Measurements from ENCODE around the gene DUSP1. TPM values are rescaled to one million over a fixed set of nuclear protein-coding genes. Genes with fewer than 3 reads are reported as not detected.

DUSP1 gene
- polyA plus RNA-seq, 1 experiment, result 432 TPM

DNA sequence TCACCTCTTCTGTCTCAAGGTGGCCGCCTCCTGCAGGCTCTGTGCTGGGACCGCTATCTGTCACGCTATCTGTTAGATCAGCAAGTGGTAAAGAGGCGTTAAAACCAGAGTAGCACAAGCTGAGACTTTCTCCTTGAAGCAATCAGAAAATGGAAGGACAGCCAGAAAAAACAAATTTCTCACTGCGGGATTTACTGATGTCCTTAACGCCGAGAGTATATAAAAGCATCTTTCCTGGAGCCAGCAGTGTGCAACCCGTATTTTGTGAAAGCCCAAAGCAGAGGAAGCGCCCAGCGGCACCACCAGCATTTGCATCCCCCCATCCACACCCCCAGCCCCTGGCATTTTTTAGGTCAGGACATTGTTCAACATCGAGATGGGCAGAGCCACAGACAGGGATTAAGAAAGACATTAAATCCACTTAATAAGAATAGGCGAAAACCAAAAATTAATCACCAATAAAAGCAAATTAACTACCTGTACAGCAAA, 48.6 kb downstream of the DUSP1 start:
- POLR2A ChIA-PET, result interaction anchor here (1.6 kb wide), 1 partner anchor 10 kb away, joined by 3 read pairs; no protein-coding TSS in a partner anchor
- DNase-seq (ENCODE audit: low read depth), result no peak
- CTCF ChIA-PET, result interaction anchor here (0.7 to 2.0 kb wide), 3 partner anchors 11 to 55 kb away, joined by 3 to 8 read pairs (median 3); no protein-coding TSS in a partner anchor
- no peaks in the 10 kb centered on the region for H3K36me3 ChIP-seq (ENCODE audit: control insufficient read depth, insufficient read depth, low read length)
- H3K27me3 ChIP-seq (ENCODE audit: control insufficient read depth, insufficient read depth, low read length), result no peaks in the 10 kb centered on the region
- H3K4me3 ChIP-seq (ENCODE audit: low read depth, low read length), result no peak overlapping the region
- TF ChIP-seq, protein P1, sequence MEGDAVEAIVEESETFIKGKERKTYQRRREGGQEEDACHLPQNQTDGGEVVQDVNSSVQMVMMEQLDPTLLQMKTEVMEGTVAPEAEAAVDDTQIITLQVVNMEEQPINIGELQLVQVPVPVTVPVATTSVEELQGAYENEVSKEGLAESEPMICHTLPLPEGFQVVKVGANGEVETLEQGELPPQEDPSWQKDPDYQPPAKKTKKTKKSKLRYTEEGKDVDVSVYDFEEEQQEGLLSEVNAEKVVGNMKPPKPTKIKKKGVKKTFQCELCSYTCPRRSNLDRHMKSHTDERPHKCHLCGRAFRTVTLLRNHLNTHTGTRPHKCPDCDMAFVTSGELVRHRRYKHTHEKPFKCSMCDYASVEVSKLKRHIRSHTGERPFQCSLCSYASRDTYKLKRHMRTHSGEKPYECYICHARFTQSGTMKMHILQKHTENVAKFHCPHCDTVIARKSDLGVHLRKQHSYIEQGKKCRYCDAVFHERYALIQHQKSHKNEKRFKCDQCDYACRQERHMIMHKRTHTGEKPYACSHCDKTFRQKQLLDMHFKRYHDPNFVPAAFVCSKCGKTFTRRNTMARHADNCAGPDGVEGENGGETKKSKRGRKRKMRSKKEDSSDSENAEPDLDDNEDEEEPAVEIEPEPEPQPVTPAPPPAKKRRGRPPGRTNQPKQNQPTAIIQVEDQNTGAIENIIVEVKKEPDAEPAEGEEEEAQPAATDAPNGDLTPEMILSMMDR (IDR thresholded peaks at IDR 0.05; ENCODE audit: insufficient read depth, low read depth, low read length), result no peak

DNA sequence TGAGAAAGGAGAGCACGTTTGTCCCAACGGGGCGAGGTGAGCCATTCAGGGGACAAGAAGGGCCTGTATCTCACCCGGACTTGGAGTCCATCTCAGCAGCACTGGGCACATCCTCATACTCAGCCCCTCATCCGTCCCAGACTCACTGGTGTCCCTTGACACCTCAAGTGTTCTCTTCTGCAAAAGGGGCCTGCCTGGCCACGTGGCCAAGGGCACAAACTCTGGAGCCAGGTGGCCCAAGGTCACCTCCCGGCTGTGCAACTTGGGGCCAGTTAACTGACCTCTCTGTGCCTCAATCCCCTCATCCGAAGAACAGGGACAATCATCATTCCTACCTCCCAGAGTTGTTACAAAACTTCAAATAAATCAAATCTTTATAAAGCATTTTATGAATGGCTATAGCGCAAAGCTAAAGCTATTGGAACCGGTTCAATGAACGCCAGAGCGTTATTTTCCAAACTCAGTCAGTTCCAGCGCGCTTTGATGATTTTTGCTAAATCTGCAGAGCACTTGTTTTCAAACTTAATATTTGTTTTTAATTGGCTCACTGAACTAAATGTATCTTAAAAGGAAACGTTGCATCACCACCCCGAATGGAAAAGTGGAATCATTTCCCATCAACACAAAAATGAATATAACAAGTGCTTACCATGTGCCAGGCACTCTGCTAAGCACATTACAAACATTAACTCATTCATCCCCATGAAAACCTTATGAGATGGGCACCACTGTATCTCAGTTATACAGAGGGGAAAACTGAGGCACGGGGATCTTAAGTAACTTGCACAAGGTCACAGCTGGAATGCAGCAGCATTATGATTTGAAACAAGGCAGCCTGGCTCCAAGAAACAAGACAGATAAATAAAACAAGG, 49.3 kb downstream of the DUSP1 start:
- POLR2A ChIA-PET, result interaction anchor here (1.6 kb wide), 1 partner anchor 11 kb away, joined by 3 read pairs; no protein-coding TSS in a partner anchor
- DNase-seq (ENCODE audit: low read depth), result no peak

DNA sequence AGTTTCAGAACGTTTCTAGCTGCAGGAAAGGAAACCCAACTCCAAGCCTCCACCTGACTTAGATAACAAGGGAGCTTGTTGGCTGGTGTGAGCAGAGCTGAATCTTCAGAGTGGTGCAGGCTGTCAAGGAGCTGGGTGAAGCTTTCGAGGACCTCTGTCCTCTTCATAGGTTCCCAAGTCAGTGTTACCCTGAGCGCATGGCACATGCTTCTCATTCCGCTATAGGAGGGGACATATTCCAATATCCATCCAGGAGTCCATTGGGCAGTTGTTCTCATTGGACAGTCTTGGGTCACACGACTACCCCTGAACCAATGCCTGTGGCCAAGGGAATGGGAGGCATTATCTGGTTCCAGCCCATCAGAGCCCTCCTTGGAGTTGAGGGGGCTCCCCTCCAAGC, 50.3 kb downstream of the DUSP1 start:
- no peak for DNase-seq (ENCODE audit: low read depth)
- TF ChIP-seq, protein P1 (IDR thresholded peaks at IDR 0.05; ENCODE audit: insufficient read depth, low read depth, low read length), result no peak
- H3K4me3 ChIP-seq (ENCODE audit: low read depth, low read length), result no peak overlapping the region
- H3K36me3 ChIP-seq (ENCODE audit: control insufficient read depth, insufficient read depth, low read length), result no peaks in the 10 kb centered on the region
- ChIA-PET CTCF (interaction anchor here (0.6 to 2.3 kb wide), 5 partner anchors 41 to 327 kb away, joined by 3 to 11 read pairs (median 3); partner anchors contain the start of gene DUSP1), POLR2A (no interaction called here)
- H3K27me3 ChIP-seq (ENCODE audit: control insufficient read depth, insufficient read depth, low read length), result no peaks in the 10 kb centered on the region

More for the DNA sequence above, 49.3 kb downstream of the DUSP1 start:
- TF ChIP-seq, protein P1 (IDR thresholded peaks at IDR 0.05; ENCODE audit: insufficient read depth, low read depth, low read length), result no peak
- CTCF ChIA-PET, result interaction anchor here (0.7 to 2.3 kb wide), 4 partner anchors 11 to 210 kb away, joined by 3 to 11 read pairs (median 6); no protein-coding TSS in a partner anchor
- Histone ChIP-seq H3K27me3 (ENCODE audit: control insufficient read depth, insufficient read depth, low read length) (no peaks in the 10 kb centered on the region), H3K36me3 (ENCODE audit: control insufficient read depth, insufficient read depth, low read length) (no peaks in the 10 kb centered on the region), H3K4me3 (ENCODE audit: low read depth, low read length) (no peak overlapping the region)

DNA sequence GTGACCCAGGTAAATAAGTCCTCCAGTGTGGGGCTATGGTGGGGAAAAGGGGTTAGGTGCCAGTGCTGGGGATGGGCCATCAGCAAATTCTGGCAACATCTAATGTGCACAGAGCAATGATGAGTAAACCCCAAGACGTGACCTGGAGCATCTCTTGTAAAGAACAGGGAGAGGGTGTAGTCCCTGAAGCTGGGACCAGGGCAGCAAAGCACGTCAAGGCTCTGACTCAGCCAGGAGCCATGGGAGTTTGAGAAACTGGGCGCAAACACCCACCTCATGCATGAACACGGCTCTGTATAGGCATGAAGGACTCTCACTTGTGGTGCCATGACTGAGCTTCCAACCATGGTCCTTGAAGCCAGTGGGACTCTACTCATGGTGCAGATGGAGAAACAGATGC, 51.8 kb downstream of the DUSP1 start:
- ChIA-PET CTCF (interaction anchor here (0.6 to 2.3 kb wide), 4 partner anchors 82 to 234 kb away, joined by 3 to 11 read pairs (median 3); no protein-coding TSS in a partner anchor), POLR2A (no interaction called here)
- Histone ChIP-seq H3K4me3 (ENCODE audit: low read depth, low read length) (no peak overlapping the region), H3K36me3 (ENCODE audit: control insufficient read depth, insufficient read depth, low read length) (no peaks in the 10 kb centered on the region), H3K27me3 (ENCODE audit: control insufficient read depth, insufficient read depth, low read length) (no peaks in the 10 kb centered on the region)
- no peak for DNase-seq (ENCODE audit: low read depth)
- TF ChIP-seq, protein P1 (IDR thresholded peaks at IDR 0.05; ENCODE audit: insufficient read depth, low read depth, low read length), result no peak

DNA sequence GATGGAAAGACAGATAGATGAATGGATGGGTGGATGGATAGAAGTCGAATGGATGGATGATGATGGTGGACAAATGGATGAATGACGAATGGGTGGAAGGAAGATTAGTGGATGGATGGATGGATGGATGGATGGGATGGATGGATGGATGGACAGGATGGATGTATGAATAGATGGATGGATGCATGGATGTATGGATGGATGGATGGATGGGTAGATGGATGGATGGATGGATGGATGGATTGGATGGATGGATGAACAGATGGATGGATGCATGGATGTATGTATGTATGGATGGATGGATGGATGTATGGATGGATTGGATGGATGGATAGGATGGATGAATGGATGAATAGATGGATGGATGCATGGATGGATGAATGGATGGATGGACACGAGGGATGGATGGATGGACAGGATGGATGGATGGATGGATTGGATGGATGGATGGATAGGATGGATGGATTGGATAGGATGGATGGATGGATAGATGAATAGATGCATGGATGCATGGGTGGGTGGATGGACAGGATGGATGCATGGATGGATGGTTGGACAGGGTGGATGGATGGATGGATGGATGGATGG, 52.4 kb downstream of the DUSP1 start:
- CTCF ChIA-PET, result interaction anchor here (1.3 to 3.0 kb wide), 2 partner anchors 214 to 232 kb away, joined by 3 to 63 read pairs; no protein-coding TSS in a partner anchor
- TF ChIP-seq, protein P1 (IDR thresholded peaks at IDR 0.05; ENCODE audit: insufficient read depth, low read depth, low read length), result no peak
- no peak overlapping the region for H3K4me3 ChIP-seq (ENCODE audit: low read depth, low read length)
- H3K36me3 ChIP-seq (ENCODE audit: control insufficient read depth, insufficient read depth, low read length), result no peaks in the 10 kb centered on the region
- DNase-seq (ENCODE audit: low read depth), result no peak
- POLR2A ChIA-PET, result no interaction called here
- H3K27me3 ChIP-seq (ENCODE audit: control insufficient read depth, insufficient read depth, low read length), result no peaks in the 10 kb centered on the region
